Mesendoderm (in vitro differentiated cells): ENCODE results near the gene CHAF1A. TPM values are rescaled to one million over a fixed set of nuclear protein-coding genes. Genes with fewer than 3 reads are reported as not detected.

Experiments
- DNase-seq: peaks from one replicate; pipeline ENCODE4 v3.0.0; 2013
- H2AK5ac ChIP-seq: 2 replicates; pipeline ENCODE4 v1.6.1; 2013; ENCODE audit warnings: low read length, inconsistent platforms
- H2BK120ac ChIP-seq: 2 replicates; pipeline ENCODE4 v1.6.1; 2013; ENCODE audit warnings: low read depth, mild to moderate bottlenecking, low read length, moderate library complexity, mixed read lengths
- H2BK15ac ChIP-seq: replicated peaks from 2 replicates; pipeline ENCODE4 v1.6.1; 2013; ENCODE audit warnings: low read depth, mild to moderate bottlenecking, moderate library complexity
- H2BK5ac ChIP-seq: 2 replicates; pipeline ENCODE4 v1.6.1; 2013; ENCODE audit warnings: low read length, inconsistent platforms
- H3K18ac ChIP-seq: 2 replicates; pipeline ENCODE4 v1.6.1; 2013; ENCODE audit warnings: mild to moderate bottlenecking, low read length, mixed read lengths
- H3K23ac ChIP-seq: one replicate; pipeline ENCODE4 v1.6.1; 2013; ENCODE audit warnings: low read length
- H3K27ac ChIP-seq: 2 replicates; pipeline ENCODE4 v1.5.1; 2013; ENCODE audit warnings: low read depth, mild to moderate bottlenecking, inconsistent platforms, low read length, moderate library complexity
- H3K27me3 ChIP-seq: 2 replicates; pipeline ENCODE4 v1.6.1; 2013; ENCODE audit warnings: low read length, control low read depth, mild to moderate bottlenecking, inconsistent platforms; ENCODE audit not compliant: insufficient read depth, poor library complexity
- H3K36me3 ChIP-seq: 2 replicates; pipeline ENCODE4 v1.6.1; 2013; ENCODE audit warnings: low read length, inconsistent platforms; ENCODE audit not compliant: control insufficient read depth, insufficient read depth
- H3K4ac ChIP-seq: one replicate; pipeline ENCODE4 v1.6.1; 2013; ENCODE audit warnings: low read depth, mild to moderate bottlenecking, low read length, moderate library complexity
- H3K4me1 ChIP-seq: 2 replicates; pipeline ENCODE4 v1.6.1; 2013; ENCODE audit warnings: low read depth, low read length, inconsistent platforms; ENCODE audit not compliant: control insufficient read depth
- H3K4me2 ChIP-seq: 2 replicates; pipeline ENCODE4 v1.6.1; 2013; ENCODE audit warnings: low read length
- H3K4me3 ChIP-seq: 2 replicates; pipeline ENCODE4 v1.5.1; 2013; ENCODE audit warnings: mild to moderate bottlenecking, low read length
- H3K56ac ChIP-seq: one replicate; pipeline ENCODE4 v1.6.1; 2013; ENCODE audit warnings: low read length
- H3K79me1 ChIP-seq: 2 replicates; pipeline ENCODE4 v1.6.1; 2013; ENCODE audit warnings: low read length, inconsistent platforms
- H3K79me2 ChIP-seq: 2 replicates; pipeline ENCODE4 v1.6.1; 2013; ENCODE audit warnings: mild to moderate bottlenecking, low read length; ENCODE audit not compliant: control insufficient read depth, insufficient read depth
- H3K9ac ChIP-seq: 2 replicates; pipeline ENCODE4 v1.6.1; 2013; ENCODE audit warnings: low read length, inconsistent platforms
- H4K5ac ChIP-seq: one replicate; pipeline ENCODE4 v1.6.1; 2013; ENCODE audit warnings: low read length
- H4K8ac ChIP-seq: one replicate; pipeline ENCODE4 v1.6.1; 2013; ENCODE audit warnings: low read depth, mild to moderate bottlenecking, control low read depth, low read length, moderate library complexity
- WGBS: extraction: QIAGEN DNeasy Blood & Tissue Kit; methylation state at CpG from one replicate; pipeline ENCODE4 v1.1.7; 2013; ENCODE audit warnings: low lambda C conversion rate, missing lambda C conversion rate; ENCODE audit not compliant: insufficient coverage; ENCODE audit errors: extremely low coverage; 5-methylcytosine and 5-hydroxymethylcytosine counted together
- polyA plus RNA-seq, 2 experiments: library from polyadenylated mRNA; stranded (reverse); fragments of 200-250 nt; gene quantifications; one replicate each; pipeline ENCODE4 v1.2.3, GENCODE V29; 2013

Gene CHAF1A, protein sequence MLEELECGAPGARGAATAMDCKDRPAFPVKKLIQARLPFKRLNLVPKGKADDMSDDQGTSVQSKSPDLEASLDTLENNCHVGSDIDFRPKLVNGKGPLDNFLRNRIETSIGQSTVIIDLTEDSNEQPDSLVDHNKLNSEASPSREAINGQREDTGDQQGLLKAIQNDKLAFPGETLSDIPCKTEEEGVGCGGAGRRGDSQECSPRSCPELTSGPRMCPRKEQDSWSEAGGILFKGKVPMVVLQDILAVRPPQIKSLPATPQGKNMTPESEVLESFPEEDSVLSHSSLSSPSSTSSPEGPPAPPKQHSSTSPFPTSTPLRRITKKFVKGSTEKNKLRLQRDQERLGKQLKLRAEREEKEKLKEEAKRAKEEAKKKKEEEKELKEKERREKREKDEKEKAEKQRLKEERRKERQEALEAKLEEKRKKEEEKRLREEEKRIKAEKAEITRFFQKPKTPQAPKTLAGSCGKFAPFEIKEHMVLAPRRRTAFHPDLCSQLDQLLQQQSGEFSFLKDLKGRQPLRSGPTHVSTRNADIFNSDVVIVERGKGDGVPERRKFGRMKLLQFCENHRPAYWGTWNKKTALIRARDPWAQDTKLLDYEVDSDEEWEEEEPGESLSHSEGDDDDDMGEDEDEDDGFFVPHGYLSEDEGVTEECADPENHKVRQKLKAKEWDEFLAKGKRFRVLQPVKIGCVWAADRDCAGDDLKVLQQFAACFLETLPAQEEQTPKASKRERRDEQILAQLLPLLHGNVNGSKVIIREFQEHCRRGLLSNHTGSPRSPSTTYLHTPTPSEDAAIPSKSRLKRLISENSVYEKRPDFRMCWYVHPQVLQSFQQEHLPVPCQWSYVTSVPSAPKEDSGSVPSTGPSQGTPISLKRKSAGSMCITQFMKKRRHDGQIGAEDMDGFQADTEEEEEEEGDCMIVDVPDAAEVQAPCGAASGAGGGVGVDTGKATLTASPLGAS
- 107 TPM for polyA plus RNA-seq (2013, experiment 1 of 2)
- polyA plus RNA-seq (2013, experiment 2 of 2): 110 TPM

DNA sequence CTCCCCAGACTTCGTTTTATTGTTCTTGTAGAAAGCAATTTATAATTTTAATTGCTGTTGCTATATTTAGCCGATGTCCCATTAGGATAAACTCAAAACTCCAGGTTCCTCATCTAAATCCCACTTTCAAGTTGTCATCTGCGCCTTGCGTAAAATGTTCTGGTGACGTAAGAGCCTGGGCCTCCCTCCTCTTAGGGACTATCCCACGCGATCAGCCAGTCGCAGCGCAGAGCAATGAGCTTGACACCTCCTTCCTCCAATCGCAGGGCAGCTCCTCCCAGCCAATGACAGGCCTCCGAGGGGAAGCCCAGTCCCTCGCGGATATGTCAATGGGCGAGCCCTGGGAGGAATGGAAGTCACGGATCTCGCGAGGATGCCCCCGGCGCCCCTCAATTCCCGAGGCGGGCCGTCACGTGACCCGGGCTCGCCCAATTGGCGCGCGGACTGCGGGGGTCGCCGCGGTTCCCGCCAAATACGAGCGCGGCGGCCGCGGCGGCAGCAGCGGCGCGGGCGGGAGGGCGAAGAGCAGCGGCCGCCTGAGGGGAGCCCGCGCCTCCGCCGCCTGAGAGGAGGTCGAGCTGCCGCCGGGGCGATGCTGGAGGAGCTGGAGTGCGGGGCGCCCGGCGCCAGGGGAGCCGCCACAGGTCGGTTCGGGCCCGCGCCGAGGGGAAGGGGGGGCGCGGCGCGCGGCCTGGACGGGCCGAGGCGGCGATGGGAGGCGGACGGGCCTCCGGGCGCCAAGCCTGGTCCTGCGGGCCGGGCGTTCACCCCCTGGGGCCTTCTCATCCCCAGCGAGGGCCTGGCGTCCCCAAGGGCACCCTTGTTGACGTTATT is at the start of gene CHAF1A:
CHAF1A (plus strand) TSS at position 470 of the 834 bp plus-strand sequence; CDS start at position 593, 123 bp downstream.
- Histone ChIP-seq H3K18ac (peak within 1 kb of the TSS; percentile 86), H3K23ac (peak within 1 kb of the TSS; percentile 3), H3K56ac (peak within 1 kb of the TSS; percentile 95), H3K79me1 (peaks cover 12% of the 10 kb centered on the region), H3K4me3 (peak within 1 kb of the TSS; percentile 88), H2BK120ac (peak within 1 kb of the TSS; percentile 2), H3K27me3 (no peaks in the 10 kb centered on the region), H3K9ac (peak within 1 kb of the TSS; percentile 98), H3K4me2 (peak within 1 kb of the TSS; percentile 91), H3K27ac (peak within 1 kb of the TSS; percentile 14), H2BK15ac (no peak within 1 kb of the TSS), H3K36me3 (no peaks in the 10 kb centered on the region), H4K8ac (no peak within 1 kb of the TSS), H2BK5ac (peak within 1 kb of the TSS; percentile 7), H3K4me1 (no peaks in the 10 kb centered on the region), H2AK5ac (peak within 1 kb of the TSS; percentile 6), H3K79me2 (peaks cover 64% of the 10 kb centered on the region), H3K4ac (peak within 1 kb of the TSS; percentile 82), H4K5ac (no peak within 1 kb of the TSS)
- DNase-seq: peak; percentile 100
- WGBS: no CpG with 5 or more reads among the region's 84 CpGs

DNA sequence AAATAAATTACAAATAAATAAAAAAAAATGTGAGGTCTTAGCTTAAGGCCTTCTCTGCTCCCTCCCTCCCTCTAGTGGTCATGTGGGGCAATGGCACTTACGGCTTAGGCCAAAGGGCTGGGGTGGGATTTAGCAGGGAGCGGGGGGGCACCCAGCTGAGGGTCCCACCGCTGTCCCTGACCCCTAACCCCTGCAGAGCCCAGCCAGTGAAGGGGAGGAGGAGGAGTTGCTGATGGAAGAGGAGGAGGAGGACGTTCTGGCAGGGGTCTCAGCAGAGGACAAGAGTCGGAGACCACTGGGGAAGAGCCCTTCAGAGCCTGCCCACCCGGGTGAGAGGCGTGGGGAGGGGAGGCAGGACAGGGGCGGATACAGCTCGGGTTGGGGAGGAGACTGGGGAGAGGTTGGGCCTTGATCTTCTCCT is 49.7 kb upstream of the CHAF1A start:
- no peaks in the 10 kb centered on the region for H3K79me1 ChIP-seq
- no peak overlapping the region for H3K56ac ChIP-seq
- peak; percentile 69 for DNase-seq
- no CpG with 5 or more reads among the region's 9 CpGs for WGBS
- no peak overlapping the region for H3K27ac ChIP-seq
- H3K4me2 ChIP-seq: no peak overlapping the region
- no peak overlapping the region for H3K4ac ChIP-seq
- no peaks in the 10 kb centered on the region for H3K79me2 ChIP-seq
- no peaks in the 10 kb centered on the region for H3K27me3 ChIP-seq
- H2BK5ac ChIP-seq: no peak overlapping the region
- no peak overlapping the region for H3K4me3 ChIP-seq
- peaks cover 3% of the 10 kb centered on the region for H3K36me3 ChIP-seq
- H2BK120ac ChIP-seq: no peak overlapping the region
- H2AK5ac ChIP-seq: no peak overlapping the region
- no peak overlapping the region for H4K5ac ChIP-seq
- no peak overlapping the region for H2BK15ac ChIP-seq
- no peaks in the 10 kb centered on the region for H3K4me1 ChIP-seq
- no peak overlapping the region for H3K9ac ChIP-seq
- H3K23ac ChIP-seq: no peak overlapping the region
- H4K8ac ChIP-seq: no peak overlapping the region
- H3K18ac ChIP-seq: no peak overlapping the region

DNA sequence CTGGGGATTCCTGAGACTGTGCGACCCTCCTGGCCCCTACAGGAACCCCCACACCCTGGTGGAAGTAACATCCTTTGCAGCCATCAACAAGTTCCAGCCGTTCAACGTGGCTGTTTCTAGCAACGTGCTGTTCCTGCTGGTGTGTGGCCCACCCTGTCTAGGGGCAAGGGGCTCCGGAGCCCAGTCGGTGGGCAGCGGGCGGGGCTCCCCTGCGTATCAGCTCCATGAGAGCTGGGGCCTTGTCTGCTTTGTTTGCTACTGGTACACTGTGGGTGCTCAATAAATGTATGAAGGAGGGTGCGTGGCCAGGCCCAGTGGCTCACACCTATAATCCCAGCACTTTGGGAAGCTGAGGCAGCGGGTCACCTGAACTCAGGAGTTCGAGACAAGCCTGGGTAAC is 48.2 kb upstream of the CHAF1A start:
- Histone ChIP-seq H2BK15ac (no peak overlapping the region), H4K5ac (no peak overlapping the region), H2BK120ac (no peak overlapping the region), H3K36me3 (peaks cover 3% of the 10 kb centered on the region), H2AK5ac (no peak overlapping the region), H3K27me3 (no peaks in the 10 kb centered on the region), H2BK5ac (no peak overlapping the region), H3K79me2 (no peaks in the 10 kb centered on the region), H3K79me1 (no peaks in the 10 kb centered on the region), H3K9ac (no peak overlapping the region), H4K8ac (no peak overlapping the region), H3K4me2 (no peak overlapping the region), H3K56ac (no peak overlapping the region), H3K27ac (no peak overlapping the region), H3K4me1 (no peaks in the 10 kb centered on the region), H3K4ac (no peak overlapping the region), H3K23ac (no peak overlapping the region), H3K18ac (no peak overlapping the region), H3K4me3 (no peak overlapping the region)
- no CpG with 5 or more reads among the region's 12 CpGs for WGBS
- DNase-seq: no peak

DNA sequence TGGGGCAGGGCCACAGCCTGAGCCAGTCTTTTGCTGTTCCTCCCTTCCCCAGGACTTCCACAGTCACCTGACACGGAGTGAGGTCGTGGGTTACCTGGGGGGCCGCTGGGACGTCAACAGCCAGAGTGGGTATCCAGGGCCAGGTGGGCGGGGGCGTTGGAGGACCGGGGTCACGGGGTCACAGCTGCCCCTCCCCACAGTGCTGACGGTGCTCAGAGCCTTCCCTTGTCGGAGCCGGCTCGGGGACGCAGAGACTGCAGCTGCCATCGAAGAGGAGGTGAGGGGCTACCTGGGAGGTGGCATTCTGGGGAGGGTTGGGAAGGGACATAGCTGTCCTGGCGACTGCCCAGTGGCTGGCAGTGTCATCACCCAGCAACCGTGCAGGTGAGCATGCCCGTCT is 47.5 kb upstream of the CHAF1A start:
- no peak overlapping the region for H3K27ac ChIP-seq
- no peak overlapping the region for H3K23ac ChIP-seq
- no peak overlapping the region for H2BK15ac ChIP-seq
- no peaks in the 10 kb centered on the region for H3K27me3 ChIP-seq
- no peak overlapping the region for H2BK120ac ChIP-seq
- no peak overlapping the region for H3K4me3 ChIP-seq
- no peaks in the 10 kb centered on the region for H3K79me2 ChIP-seq
- WGBS: no CpG with 5 or more reads among the region's 17 CpGs
- peaks cover 4% of the 10 kb centered on the region for H3K36me3 ChIP-seq
- H3K18ac ChIP-seq: no peak overlapping the region
- H3K9ac ChIP-seq: no peak overlapping the region
- DNase-seq: no peak
- H3K4me2 ChIP-seq: no peak overlapping the region
- H4K8ac ChIP-seq: no peak overlapping the region
- no peak overlapping the region for H2BK5ac ChIP-seq
- H4K5ac ChIP-seq: no peak overlapping the region
- H3K79me1 ChIP-seq: no peaks in the 10 kb centered on the region
- no peaks in the 10 kb centered on the region for H3K4me1 ChIP-seq
- no peak overlapping the region for H2AK5ac ChIP-seq
- H3K4ac ChIP-seq: no peak overlapping the region
- H3K56ac ChIP-seq: no peak overlapping the region

DNA sequence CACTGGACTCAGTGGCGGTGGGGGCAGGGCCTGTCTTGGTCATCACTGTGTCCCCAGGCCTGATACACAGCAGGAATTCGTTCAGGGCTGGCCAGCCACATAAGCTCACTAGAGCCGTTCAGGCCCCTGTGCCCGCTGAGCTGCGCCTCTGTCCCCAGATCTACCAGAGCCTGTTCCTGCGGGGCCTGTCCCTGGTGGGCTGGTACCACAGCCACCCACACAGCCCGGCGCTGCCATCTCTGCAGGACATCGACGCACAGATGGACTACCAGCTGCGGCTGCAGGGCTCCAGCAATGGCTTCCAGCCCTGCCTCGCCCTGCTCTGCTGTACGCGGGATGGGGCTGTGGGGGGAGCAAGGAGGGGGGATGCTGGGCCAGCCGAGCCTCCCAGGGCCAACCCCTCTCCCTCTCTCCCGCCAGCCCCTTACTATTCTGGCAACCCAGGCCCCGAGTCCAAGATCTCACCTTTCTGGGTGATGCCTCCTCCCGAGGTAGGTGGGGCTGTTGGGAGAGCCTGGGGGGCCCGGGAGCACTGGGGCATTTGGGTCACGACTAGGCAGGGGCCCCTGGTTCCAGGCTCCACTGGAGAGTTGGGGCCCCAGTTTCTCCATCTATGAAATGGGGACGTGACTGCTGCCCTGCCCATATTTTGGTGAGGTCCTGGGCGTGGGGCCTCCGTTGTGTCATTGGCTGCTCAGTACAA is 45.2 kb upstream of the CHAF1A start:
- H3K4me3 ChIP-seq: no peak overlapping the region
- no peak overlapping the region for H3K56ac ChIP-seq
- no peak overlapping the region for H4K5ac ChIP-seq
- no peak overlapping the region for H2BK15ac ChIP-seq
- H3K36me3 ChIP-seq: peaks cover 4% of the 10 kb centered on the region
- no peak overlapping the region for H3K4ac ChIP-seq
- H3K27ac ChIP-seq: no peak overlapping the region
- H3K4me2 ChIP-seq: no peak overlapping the region
- H3K9ac ChIP-seq: no peak overlapping the region
- no peak for DNase-seq
- H3K23ac ChIP-seq: no peak overlapping the region
- no peaks in the 10 kb centered on the region for H3K79me1 ChIP-seq
- no peaks in the 10 kb centered on the region for H3K27me3 ChIP-seq
- no peaks in the 10 kb centered on the region for H3K79me2 ChIP-seq
- no peak overlapping the region for H2BK120ac ChIP-seq
- no peak overlapping the region for H2BK5ac ChIP-seq
- no peak overlapping the region for H3K18ac ChIP-seq
- WGBS: no CpG with 5 or more reads among the region's 23 CpGs
- no peak overlapping the region for H4K8ac ChIP-seq
- no peak overlapping the region for H2AK5ac ChIP-seq
- H3K4me1 ChIP-seq: no peaks in the 10 kb centered on the region
